HEK293T (cell line): ENCODE results near the gene DGKQ.
A peak's percentile ranks its signal among the peaks of the same experiment; 100 is the strongest.
"Not testable (repeated sequence)": the region's sequence is repeated elsewhere in the genome, so short reads cannot be mapped to it uniquely, and the experiment has no call there.

ENCODE experiments used
- CTCF ChIA-PET: fragments of 350-600 bp; formaldehyde crosslinking; extraction: SDS; loops from one replicate; lab custom pipeline; 2021; ENCODE audit warnings: antibody characterized with exemption, inconsistent platforms; lab: Yijun Ruan, JAX
- POLR2A ChIA-PET: fragments of 350-600 bp; formaldehyde crosslinking; extraction: SDS; loops from one replicate; lab custom pipeline; 2020; ENCODE audit warnings: antibody characterized with exemption, inconsistent platforms; lab: Yijun Ruan, JAX
- DNase-seq: peaks from one replicate; pipeline ENCODE4 v3.0.0; 2012; ENCODE audit warnings: mixed read lengths; ENCODE audit errors: extremely low spot score
- ARNT ChIP-seq: fragments of 450-650 bp; IDR thresholded peaks from 2 replicates; pipeline ENCODE4 v1.6.1; 2017; ENCODE audit warnings: mild to moderate bottlenecking
- BHLHE40 ChIP-seq: fragments of 450-650 bp; IDR thresholded peaks from 2 replicates; pipeline ENCODE4 v1.6.1; 2016; ENCODE audit warnings: mild to moderate bottlenecking, moderate library complexity, borderline replicate concordance
- CTBP1 ChIP-seq: fragments of 450-650 bp; IDR thresholded peaks from 2 replicates; pipeline ENCODE4 v1.6.1; 2016; ENCODE audit warnings: borderline replicate concordance
- ELF4 ChIP-seq: fragments of 450-650 bp; IDR thresholded peaks from 2 replicates; pipeline ENCODE4 v1.6.1; 2017; ENCODE audit warnings: antibody characterized with exemption
- FOXA1 ChIP-seq: fragments of 450-650 bp; IDR thresholded peaks from 2 replicates; pipeline ENCODE4 v1.6.1; 2016; ENCODE audit warnings: mild to moderate bottlenecking
- FOXK2 ChIP-seq: fragments of 450-650 bp; IDR thresholded peaks from 2 replicates; pipeline ENCODE4 v1.6.1; 2016; ENCODE audit warnings: mild to moderate bottlenecking
- FOXM1 ChIP-seq: fragments of 450-650 bp; IDR thresholded peaks from 2 replicates; pipeline ENCODE4 v1.6.1; 2017; ENCODE audit warnings: mild to moderate bottlenecking, borderline replicate concordance
- HDGF ChIP-seq: fragments of 450-650 bp; IDR thresholded peaks from 2 replicates; pipeline ENCODE4 v1.6.1; 2017; ENCODE audit warnings: antibody characterized with exemption, borderline replicate concordance
- L3MBTL2 ChIP-seq: fragments of 450-650 bp; conservative IDR thresholded peaks from 2 replicates; pipeline ENCODE4 v1.6.1; 2016; ENCODE audit warnings: mild to moderate bottlenecking
- LEF1 ChIP-seq: fragments of 450-650 bp; IDR thresholded peaks from 2 replicates; pipeline ENCODE4 v1.6.1; 2017; ENCODE audit warnings: mild to moderate bottlenecking, borderline replicate concordance
- NFRKB ChIP-seq: fragments of 450-650 bp; IDR thresholded peaks from 2 replicates; pipeline ENCODE4 v1.6.1; 2016; ENCODE audit warnings: mild to moderate bottlenecking, moderate library complexity
- SP1 ChIP-seq: fragments of 450-650 bp; IDR thresholded peaks from 2 replicates; pipeline ENCODE4 v1.6.1; 2017
- SUZ12 ChIP-seq: fragments of 450-650 bp; IDR thresholded peaks from 2 replicates; pipeline ENCODE4 v1.6.1; 2016; ENCODE audit warnings: mild to moderate bottlenecking
- TARDBP ChIP-seq: fragments of 450-650 bp; IDR thresholded peaks from 2 replicates; pipeline ENCODE4 v1.6.1; 2016
- ZNF384 ChIP-seq: fragments of 450-650 bp; IDR thresholded peaks from 2 replicates; pipeline ENCODE4 v1.6.1; 2016
- TF ChIP-seq, protein P1 (sequence below): fragments of 450-650 bp; IDR thresholded peaks from 2 replicates; pipeline ENCODE4 v1.6.1; 2016

DGKQ gene

GRCh38 chr4:985123-985830 lies 11.9 kb upstream of the DGKQ start:
- CTCF ChIA-PET, result no interaction called here
- DNase-seq, result peak; percentile 73
- POLR2A ChIA-PET, result no interaction called here
- no peak for TF ChIP-seq L3MBTL2
- TF ChIP-seq, protein P1, sequence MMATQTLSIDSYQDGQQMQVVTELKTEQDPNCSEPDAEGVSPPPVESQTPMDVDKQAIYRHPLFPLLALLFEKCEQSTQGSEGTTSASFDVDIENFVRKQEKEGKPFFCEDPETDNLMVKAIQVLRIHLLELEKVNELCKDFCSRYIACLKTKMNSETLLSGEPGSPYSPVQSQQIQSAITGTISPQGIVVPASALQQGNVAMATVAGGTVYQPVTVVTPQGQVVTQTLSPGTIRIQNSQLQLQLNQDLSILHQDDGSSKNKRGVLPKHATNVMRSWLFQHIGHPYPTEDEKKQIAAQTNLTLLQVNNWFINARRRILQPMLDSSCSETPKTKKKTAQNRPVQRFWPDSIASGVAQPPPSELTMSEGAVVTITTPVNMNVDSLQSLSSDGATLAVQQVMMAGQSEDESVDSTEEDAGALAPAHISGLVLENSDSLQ, result no peak
- no peak for TF ChIP-seq SP1
- TF ChIP-seq FOXM1, result no peak
- TF ChIP-seq BHLHE40, result no peak
- TF ChIP-seq TARDBP, result no peak
- TF ChIP-seq LEF1, result no peak
- TF ChIP-seq ARNT, result no peak
- TF ChIP-seq HDGF, result no peak
- TF ChIP-seq FOXK2, result no peak
- TF ChIP-seq NFRKB, result no peak
- TF ChIP-seq SUZ12, result no peak
- no peak for TF ChIP-seq CTBP1

GRCh38 chr4:984336-985054 lies 11.1 kb upstream of the DGKQ start:
- ChIA-PET CTCF (no interaction called here), POLR2A (no interaction called here)
- DNase-seq, result no peak
- TF ChIP-seq, protein P1, result no peak
- TF ChIP-seq L3MBTL2 (no peak), FOXM1 (no peak), FOXK2 (no peak), NFRKB (no peak), TARDBP (no peak), ARNT (no peak), HDGF (no peak), FOXA1 (no peak), LEF1 (no peak), BHLHE40 (no peak), SUZ12 (no peak), CTBP1 (no peak), SP1 (no peak), ELF4 (no peak), ZNF384 (no peak)

- no peak for TF ChIP-seq ELF4
- no peak for TF ChIP-seq FOXK2
- TF ChIP-seq CTBP1, result no peak
- TF ChIP-seq LEF1, result no peak
- no peak for TF ChIP-seq BHLHE40
- no peak for TF ChIP-seq TARDBP
- TF ChIP-seq FOXM1, result no peak
- no peak for TF ChIP-seq FOXA1
- TF ChIP-seq, protein P1, result no peak
- no peak for TF ChIP-seq NFRKB
- no peak for TF ChIP-seq ZNF384
- TF ChIP-seq ARNT, result no peak
- no peak for TF ChIP-seq HDGF
- TF ChIP-seq L3MBTL2, result no peak
- TF ChIP-seq SUZ12, result no peak
- TF ChIP-seq SP1, result no peak
- POLR2A ChIA-PET, result no interaction called here
- CTCF ChIA-PET, result no interaction called here
- no peak for DNase-seq
Observed at GRCh38 chr4:982814-983213, 9.4 kb upstream of the DGKQ start.

DNA sequence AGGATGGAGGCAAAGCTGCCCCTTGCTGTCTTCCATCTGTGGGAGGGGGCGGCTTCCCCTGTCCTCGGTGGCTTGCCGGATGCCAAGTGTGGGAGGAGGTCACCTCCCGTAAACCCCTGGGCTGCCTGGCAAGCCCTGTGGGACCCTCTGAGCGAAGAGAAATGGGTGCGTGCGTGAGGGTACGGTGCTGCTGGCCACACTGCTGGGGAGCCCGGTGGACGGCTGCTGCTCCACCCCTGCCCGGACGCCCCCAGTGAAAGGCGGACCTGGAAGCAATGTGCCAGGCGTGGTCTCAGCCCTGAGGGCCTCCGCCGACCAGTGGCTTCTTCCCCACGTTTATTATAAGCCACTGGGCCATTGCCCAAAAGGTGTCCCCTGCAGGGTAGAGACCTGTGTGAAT lies 8.9 kb upstream of the DGKQ start:
- no peak for TF ChIP-seq NFRKB
- no peak for DNase-seq
- POLR2A ChIA-PET, result no interaction called here
- CTCF ChIA-PET, result no interaction called here

DNA sequence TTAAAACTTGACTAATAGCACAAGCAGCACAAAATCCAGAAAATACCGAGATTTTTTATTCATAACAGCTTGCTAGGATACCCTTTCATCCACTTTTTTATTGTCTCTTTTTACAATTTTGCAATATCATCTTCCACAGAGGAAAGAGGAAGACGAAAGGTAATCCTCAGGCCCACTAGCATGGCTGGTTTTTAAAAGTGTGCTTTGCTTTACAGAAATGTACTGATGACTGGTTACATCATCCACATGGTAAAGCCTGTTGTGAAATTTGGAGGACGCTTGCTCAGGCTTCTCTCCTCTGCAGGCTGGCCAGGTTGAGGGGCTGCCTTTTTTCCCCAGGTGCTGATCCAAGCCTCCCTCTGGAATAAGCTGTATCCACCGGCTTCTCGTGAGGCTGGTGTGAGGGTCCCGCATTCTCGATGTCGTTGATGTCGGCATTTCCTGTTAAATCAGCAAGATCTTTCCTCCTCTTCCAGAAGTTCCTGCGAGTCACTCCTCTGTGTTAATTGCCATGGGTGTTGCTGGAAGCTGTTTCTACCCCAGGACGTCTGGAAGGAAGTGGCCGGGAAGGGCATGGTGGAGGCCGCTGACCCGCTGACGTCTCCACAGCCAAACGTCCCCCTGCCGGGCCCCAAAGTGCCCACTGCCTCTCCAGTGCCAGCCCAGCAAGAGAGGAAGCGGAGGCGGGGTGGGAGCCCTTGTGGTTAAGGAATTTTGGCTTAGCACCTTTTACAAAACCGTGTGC lies 5.8 kb upstream of the DGKQ start:
- ChIA-PET CTCF (interaction anchor here (0.6 to 1.0 kb wide), 2 partner anchors 8 kb away, joined by 3 read pairs; partner anchors contain the start of gene IDUA), POLR2A (interaction anchor here (1.3 kb wide), 1 partner anchor 197 kb away, joined by 3 read pairs; no protein-coding TSS in a partner anchor)
- TF ChIP-seq SUZ12, result no peak
- TF ChIP-seq, protein P1, result no peak
- no peak for TF ChIP-seq ZNF384
- no peak for DNase-seq

- DNase-seq, POLR2A ChIA-PET, CTCF ChIA-PET: not testable (repeated sequence)
Observed at GRCh38 chr4:976016-976415, 2.6 kb upstream of the DGKQ start.
